AG09309 (cell line): ENCODE data around the gene RAD51B.

Experiments
- DNase-seq: peaks from one replicate; pipeline ENCODE4 v3.0.0-alpha.2; 2010; ENCODE audit warnings: low read depth
- H3K4me3 ChIP-seq: 2 replicates; pipeline ENCODE4 v1.5.1; 2011; ENCODE audit warnings: mild to moderate bottlenecking, low read depth, low read length, moderate library complexity; ENCODE audit not compliant: control insufficient read depth
- TF ChIP-seq, protein P1 (sequence below): IDR thresholded peaks from 2 replicates; pipeline ENCODE4 v1.5.1; 2011; ENCODE audit warnings: mild to moderate bottlenecking, low read depth, low read length, inconsistent platforms; ENCODE audit not compliant: insufficient read depth, control insufficient read depth; ENCODE audit errors: missing control alignments

Gene RAD51B

DNA sequence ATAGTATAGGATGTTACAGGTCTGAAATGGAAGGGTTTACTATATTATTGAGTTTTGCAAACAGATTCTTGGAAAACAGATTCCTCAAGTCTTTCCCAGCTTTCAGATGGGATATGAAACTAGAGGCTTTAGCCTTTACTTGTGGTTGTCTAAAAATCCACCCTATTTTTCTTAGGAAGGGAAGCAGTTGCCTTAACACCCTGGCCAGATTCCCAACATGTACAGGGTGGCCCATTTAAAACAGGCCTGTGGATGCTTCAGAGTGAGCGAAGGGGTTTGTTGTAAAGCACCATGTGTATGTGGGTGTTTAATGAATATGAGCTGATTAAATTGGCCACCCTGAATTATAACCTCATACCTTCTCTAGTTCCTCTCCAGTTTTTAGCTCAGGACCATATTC, 557.4 kb downstream of the RAD51B start:
- no peak overlapping the region for H3K4me3 ChIP-seq
- TF ChIP-seq, protein P1, sequence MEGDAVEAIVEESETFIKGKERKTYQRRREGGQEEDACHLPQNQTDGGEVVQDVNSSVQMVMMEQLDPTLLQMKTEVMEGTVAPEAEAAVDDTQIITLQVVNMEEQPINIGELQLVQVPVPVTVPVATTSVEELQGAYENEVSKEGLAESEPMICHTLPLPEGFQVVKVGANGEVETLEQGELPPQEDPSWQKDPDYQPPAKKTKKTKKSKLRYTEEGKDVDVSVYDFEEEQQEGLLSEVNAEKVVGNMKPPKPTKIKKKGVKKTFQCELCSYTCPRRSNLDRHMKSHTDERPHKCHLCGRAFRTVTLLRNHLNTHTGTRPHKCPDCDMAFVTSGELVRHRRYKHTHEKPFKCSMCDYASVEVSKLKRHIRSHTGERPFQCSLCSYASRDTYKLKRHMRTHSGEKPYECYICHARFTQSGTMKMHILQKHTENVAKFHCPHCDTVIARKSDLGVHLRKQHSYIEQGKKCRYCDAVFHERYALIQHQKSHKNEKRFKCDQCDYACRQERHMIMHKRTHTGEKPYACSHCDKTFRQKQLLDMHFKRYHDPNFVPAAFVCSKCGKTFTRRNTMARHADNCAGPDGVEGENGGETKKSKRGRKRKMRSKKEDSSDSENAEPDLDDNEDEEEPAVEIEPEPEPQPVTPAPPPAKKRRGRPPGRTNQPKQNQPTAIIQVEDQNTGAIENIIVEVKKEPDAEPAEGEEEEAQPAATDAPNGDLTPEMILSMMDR: no peak

DNA sequence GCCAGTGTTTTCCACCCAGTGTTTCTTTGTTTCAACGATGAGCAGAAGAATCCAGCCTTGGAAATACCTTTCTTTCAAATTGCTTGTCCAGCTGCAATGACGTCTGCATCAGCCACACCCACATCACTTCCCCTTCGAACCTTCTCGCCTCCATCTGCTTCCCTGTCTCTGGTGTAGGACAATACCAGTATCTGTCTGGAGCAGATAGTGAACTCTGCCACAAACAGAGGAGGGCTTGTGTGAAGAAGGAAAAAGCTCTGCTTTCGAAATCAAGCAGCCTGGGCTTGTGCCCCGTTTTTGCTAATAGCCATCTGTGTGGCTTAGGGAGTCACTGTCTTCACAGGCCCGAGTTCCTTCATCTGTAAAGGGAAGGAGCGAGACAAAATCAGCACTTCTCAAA, 557.9 kb downstream of the RAD51B start:
- H3K4me3 ChIP-seq: no peak overlapping the region
- no peak for DNase-seq
- TF ChIP-seq, protein P1: no peak

More for the DNA sequence above, 557.4 kb downstream of the RAD51B start:
- DNase-seq: no peak

DNA sequence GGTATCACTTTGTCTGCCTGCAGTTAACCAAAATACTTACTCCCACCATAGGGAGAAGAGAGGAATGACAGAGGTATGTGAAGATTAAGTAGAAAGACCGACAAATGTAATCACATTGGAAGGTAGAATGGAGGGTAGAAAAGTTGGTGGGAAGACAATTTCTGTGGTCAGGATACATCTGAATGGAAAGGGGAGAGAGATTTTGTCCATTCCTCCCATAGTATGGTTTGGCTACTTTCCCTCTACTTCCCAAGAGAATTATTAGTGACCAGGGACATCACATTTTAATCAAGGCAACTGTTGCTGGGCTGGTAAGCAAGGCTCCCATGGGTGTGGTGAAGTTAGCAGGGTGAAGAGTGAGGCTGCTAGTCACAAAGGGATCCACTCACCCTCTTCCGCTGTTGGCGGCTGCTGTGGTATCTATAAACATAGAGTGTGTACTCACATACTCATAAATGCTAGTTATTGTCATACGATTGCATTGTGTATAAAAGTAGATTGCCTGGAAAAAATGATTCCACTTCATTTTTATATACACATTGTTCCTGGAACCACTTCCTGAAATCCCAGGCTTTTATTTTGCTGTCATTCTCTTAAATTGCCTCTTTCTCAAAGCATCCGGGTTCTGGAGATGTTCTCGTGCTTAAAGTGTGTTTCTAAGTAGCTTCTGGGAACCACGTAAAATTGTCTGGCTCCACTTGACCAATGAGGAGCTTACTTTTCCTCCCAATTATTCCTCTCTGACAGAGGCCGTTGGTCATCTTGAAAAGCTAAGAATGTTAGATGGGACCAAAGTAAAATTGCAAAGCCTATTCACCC, 560.1 kb downstream of the RAD51B start:
- DNase-seq: no peak
- H3K4me3 ChIP-seq: no peak overlapping the region
- TF ChIP-seq, protein P1: no peak

DNA sequence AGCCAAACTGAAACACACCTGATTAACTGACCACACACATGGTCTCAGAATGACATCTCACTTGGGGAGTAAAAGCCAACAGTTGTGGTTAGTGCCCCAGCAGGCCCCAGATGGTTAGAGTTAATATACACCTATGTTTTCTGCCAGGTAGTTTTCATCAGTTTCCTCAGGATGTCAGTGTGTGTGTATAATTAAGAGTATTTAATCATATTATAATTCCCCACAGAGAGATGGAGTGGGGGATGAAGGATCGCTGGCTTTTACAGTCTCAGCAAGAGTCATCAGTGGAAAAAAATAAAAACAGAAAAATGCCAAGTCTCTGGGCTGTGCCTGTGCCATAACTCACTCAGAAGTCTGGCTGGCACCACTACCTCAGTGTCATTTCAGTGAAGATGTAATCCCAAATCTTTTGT, 560.8 kb downstream of the RAD51B start:
- TF ChIP-seq, protein P1: no peak
- H3K4me3 ChIP-seq: no peak overlapping the region
- no peak for DNase-seq

DNA sequence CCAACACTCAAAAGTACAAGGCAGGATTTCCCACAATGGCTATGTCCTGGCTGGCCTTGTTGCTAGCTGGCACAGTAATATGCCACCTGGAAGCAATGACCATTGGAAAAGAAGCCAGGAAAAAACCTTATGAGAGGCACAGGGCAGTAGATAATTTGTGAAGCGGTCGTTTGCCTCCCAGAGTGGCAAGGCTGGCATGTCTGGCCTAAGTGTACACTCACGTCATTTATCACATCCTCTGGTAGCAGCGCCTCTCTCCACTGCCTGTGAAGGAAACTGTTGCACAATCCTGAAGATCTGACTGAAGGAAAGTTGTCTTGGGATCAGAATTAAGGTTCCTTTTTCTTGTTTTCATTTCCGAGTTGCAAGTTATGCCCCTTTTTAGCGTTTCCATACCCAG, 564.8 kb downstream of the RAD51B start:
- TF ChIP-seq, protein P1: no peak
- no peak overlapping the region for H3K4me3 ChIP-seq
- no peak for DNase-seq

DNA sequence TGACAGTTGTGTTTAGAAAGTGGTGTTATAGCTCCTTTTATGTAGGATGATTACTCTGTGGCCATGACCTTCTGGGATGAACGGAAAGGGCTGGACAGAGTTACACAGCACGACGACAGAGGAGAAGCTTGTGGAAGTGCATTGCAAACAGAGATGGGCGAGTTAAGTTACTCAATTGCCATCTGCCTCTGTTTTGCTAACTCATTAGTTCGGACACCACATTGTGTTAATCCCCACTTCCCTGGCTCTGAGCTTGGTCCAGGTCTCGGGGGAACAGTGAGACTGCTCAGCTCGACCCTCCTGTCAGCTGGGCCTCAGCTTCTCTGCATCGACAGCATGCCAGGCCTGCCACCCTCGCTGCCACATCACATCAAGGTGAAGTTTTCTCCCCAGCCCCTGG, 565.3 kb downstream of the RAD51B start:
- H3K4me3 ChIP-seq: no peak overlapping the region
- TF ChIP-seq, protein P1: no peak
- no peak for DNase-seq
